ENCODE data around the gene ZBTB7C.

GRCh38 chr18:48051945-48052840 is 357.0 kb downstream of the ZBTB7C start:
- no peak for TF ChIP-seq SUZ12 (IDR thresholded peaks at IDR 0.05; ENCODE audit: extremely low read depth, insufficient read depth, insufficient read length)
- no peak for TF ChIP-seq ZNF274 (IDR thresholded peaks at IDR 0.05; ENCODE audit: low read depth, low read length)

All from NT2/D1 (cell line).